SK-N-SH (cell line): ENCODE data around the gene WASF2. TPM values are rescaled to one million over a fixed set of nuclear protein-coding genes. Genes with fewer than 3 reads are reported as not detected.

Experiments used
- CTCF ChIA-PET: fragments of 300-600, 350-600 bp; formaldehyde crosslinking; extraction: SDS; loops from one replicate; lab custom pipeline; 2021; lab: Yijun Ruan, JAX
- POLR2A ChIA-PET: fragments of 350-600 bp; sonication (Branson Sonifier 250); formaldehyde crosslinking; extraction: SDS; loops from one replicate; lab custom pipeline; 2020; ENCODE audit warnings: antibody characterized with exemption, inconsistent platforms; lab: Yijun Ruan, JAX
- DNase-seq: peaks from one replicate; pipeline ENCODE4 v3.0.0; 2012
- H2AFZ ChIP-seq: fragments of 200-600 bp; sonication (generic); 2 replicates; pipeline ENCODE4 v1.8.1; 2016; ENCODE audit warnings: antibody characterized with exemption, mild to moderate bottlenecking, low read depth
- H3F3A ChIP-seq: fragments of 200-600 bp; sonication (generic); replicated peaks from 2 replicates; pipeline ENCODE3; 2016; ENCODE audit warnings: antibody characterized with exemption, mild to moderate bottlenecking; ENCODE audit not compliant: insufficient read depth
- H3K27ac ChIP-seq, 2 experiments: fragments of 200-500 bp in 1 of 2; fragments of 200-600 bp in 1 of 2; sonication (Bioruptor generic) in 1 of 2; sonication (generic), shearing (Covaris generic) in 1 of 2; 2 replicates each; pipeline versions ENCODE4 v1.5.1 to v1.6.1; 2014 to 2016; ENCODE audit warnings: low read depth in 2 of 2, inconsistent platforms in 1 of 2, low read length in 1 of 2, mild to moderate bottlenecking in 1 of 2, mixed read lengths in 1 of 2
- H3K27me3 ChIP-seq: fragments of 200-600 bp; sonication (generic), shearing (Covaris generic); 2 replicates; pipeline ENCODE4 v1.6.1; 2016; ENCODE audit warnings: mixed run types; ENCODE audit not compliant: insufficient read depth
- H3K36me3 ChIP-seq, 2 experiments: fragments of 200-500 bp in 1 of 2; fragments of 200-600 bp in 1 of 2; sonication (Bioruptor generic) in 1 of 2; sonication (generic) in 1 of 2; replicated peaks in 1 of 2; 2 replicates each; pipeline versions ENCODE3 to v1.5.1; 2014 to 2016; ENCODE audit warnings: low read length in 1 of 2, mild to moderate bottlenecking in 1 of 2; ENCODE audit not compliant: insufficient read depth in 2 of 2, control insufficient read depth in 1 of 2
- H3K4me1 ChIP-seq, 2 experiments: fragments of 200-500 bp in 1 of 2; fragments of 200-600 bp in 1 of 2; sonication (Bioruptor generic) in 1 of 2; sonication (generic), shearing (Covaris generic) in 1 of 2; 2 replicates each; pipeline versions ENCODE4 v1.5.1 to v1.6.1; 2014 to 2016; ENCODE audit warnings: low read depth in 1 of 2, low read length in 1 of 2, mixed run types in 1 of 2; ENCODE audit not compliant: insufficient read depth in 2 of 2, control insufficient read depth in 1 of 2
- H3K4me2 ChIP-seq: fragments of 200-600 bp; sonication (generic), shearing (Covaris generic); 2 replicates; pipeline ENCODE4 v1.6.1; 2017; ENCODE audit warnings: mixed run types
- H3K4me3 ChIP-seq, 2 experiments: fragments of 200-500 bp in 1 of 2; fragments of 200-600 bp in 1 of 2; sonication (Bioruptor generic) in 1 of 2; sonication (generic), shearing (Covaris generic) in 1 of 2; 2 replicates each; pipeline versions ENCODE4 v1.5.1 to v1.8.1; 2014 to 2016; ENCODE audit warnings: low read depth in 2 of 2, inconsistent platforms in 1 of 2, low read length in 1 of 2, mild to moderate bottlenecking in 1 of 2, mixed read lengths in 1 of 2, moderate library complexity in 1 of 2
- H3K79me2 ChIP-seq: fragments of 200-600 bp; sonication (generic); 2 replicates; pipeline ENCODE4 v1.8.1; 2017; ENCODE audit warnings: mild to moderate bottlenecking; ENCODE audit not compliant: insufficient read depth
- H3K9ac ChIP-seq: fragments of 200-600 bp; sonication (generic); 2 replicates; pipeline ENCODE4 v1.6.1; 2017; ENCODE audit warnings: mixed run types
- H3K9me2 ChIP-seq: fragments of 200-600 bp; sonication (generic); 2 replicates; pipeline ENCODE4 v1.6.1; 2017; ENCODE audit warnings: mixed run types
- H3K9me3 ChIP-seq: fragments of 200-600 bp; sonication (generic); 2 replicates; pipeline ENCODE4 v1.6.1; 2017; ENCODE audit warnings: mixed run types, mild to moderate bottlenecking, moderate library complexity
- H4K20me1 ChIP-seq: fragments of 200-600 bp; sonication (generic); 2 replicates; pipeline ENCODE4 v1.6.1; 2017; ENCODE audit warnings: mild to moderate bottlenecking, mixed run types; ENCODE audit not compliant: insufficient read depth
- CHD2 ChIP-seq: fragments of 150-350 bp; IDR thresholded peaks from 2 replicates; pipeline ENCODE4 v1.6.1; 2018; ENCODE audit warnings: low read length; ENCODE audit not compliant: partially characterized antibody
- ELF1 ChIP-seq: IDR thresholded peaks from 2 replicates; pipeline ENCODE4 v1.4.0; 2012
- EZH2phosphoT487 ChIP-seq: fragments of 200-600 bp; sonication (generic); IDR thresholded peaks from 2 replicates; pipeline ENCODE4 v1.6.1; 2017; ENCODE audit warnings: low read depth, mixed run types, mild to moderate bottlenecking, antibody characterized with exemption, moderate library complexity, borderline replicate concordance
- FOXJ3 ChIP-seq: sonication (generic); formaldehyde crosslinking; IDR thresholded peaks from 2 replicates; pipeline ENCODE4 v1.5.1; 2020; ENCODE audit warnings: mild to moderate bottlenecking, missing genetic modification reagents
- FOXM1 ChIP-seq: IDR thresholded peaks from 2 replicates; pipeline ENCODE4 v1.4.0; 2012; ENCODE audit warnings: low read depth, mild to moderate bottlenecking
- GATA2 ChIP-seq: sonication (generic); formaldehyde crosslinking; IDR thresholded peaks from 2 replicates; pipeline ENCODE4 v1.5.0; 2020; ENCODE audit warnings: mild to moderate bottlenecking, missing genetic modification reagents
- IRF3 ChIP-seq: fragments of 150-350 bp; IDR thresholded peaks from 2 replicates; pipeline ENCODE4 v1.6.1; 2016; ENCODE audit warnings: mild to moderate bottlenecking, low read depth, low read length
- JUND ChIP-seq: IDR thresholded peaks from 2 replicates; pipeline ENCODE4 v1.4.0; 2012
- NFIC ChIP-seq: IDR thresholded peaks from 2 replicates; pipeline ENCODE4 v1.4.0; 2012; ENCODE audit warnings: borderline replicate concordance
- NRF1 ChIP-seq: IDR thresholded peaks from 2 replicates; pipeline ENCODE4 v1.6.1; 2012; ENCODE audit warnings: low read depth, mild to moderate bottlenecking, low read length
- PBX3 ChIP-seq: IDR thresholded peaks from 2 replicates; pipeline ENCODE4; 2012
- POLR2AphosphoS5 ChIP-seq: IDR thresholded peaks from 2 replicates; pipeline ENCODE4 v1.6.1; 2012; ENCODE audit warnings: low read depth, low read length
- RAD21 ChIP-seq: IDR thresholded peaks from 2 replicates; pipeline ENCODE4 v1.6.1; 2012; ENCODE audit warnings: mild to moderate bottlenecking, low read length
- RCOR1 ChIP-seq: fragments of 150-350 bp; IDR thresholded peaks from 2 replicates; pipeline ENCODE4 v1.6.1; 2017; ENCODE audit warnings: antibody characterized with exemption, low read length
- RFX5 ChIP-seq: IDR thresholded peaks from 2 replicates; pipeline ENCODE4 v1.6.1; 2012; ENCODE audit warnings: mild to moderate bottlenecking, improper control_type of control experiment, low read length
- TAF1 ChIP-seq: IDR thresholded peaks from 2 replicates; pipeline ENCODE4 v1.6.1; 2012; ENCODE audit warnings: low read depth, mild to moderate bottlenecking, low read length, moderate library complexity, borderline replicate concordance
- TCF12 ChIP-seq: IDR thresholded peaks from 2 replicates; pipeline ENCODE4 v1.4.0; 2012
- TEAD4 ChIP-seq: IDR thresholded peaks from 2 replicates; pipeline ENCODE4 v1.4.0; 2012; ENCODE audit warnings: mild to moderate bottlenecking, borderline replicate concordance; ENCODE audit not compliant: insufficient read depth
- USF2 ChIP-seq: fragments of 150-350 bp; IDR thresholded peaks from 2 replicates; pipeline ENCODE4 v1.6.1; 2017; ENCODE audit warnings: antibody characterized with exemption, low read length, low read depth, borderline replicate concordance
- YY1 ChIP-seq: IDR thresholded peaks from 2 replicates; pipeline ENCODE4 v1.4.0; 2012; ENCODE audit warnings: low read depth, mild to moderate bottlenecking
- ZBTB33 ChIP-seq: IDR thresholded peaks from 2 replicates; pipeline ENCODE4 v1.4.0; 2012; ENCODE audit warnings: low read depth, borderline replicate concordance
- WGBS: methylation state at CpG from one replicate; pipeline ENCODE4 v1.1.6; 2017; ENCODE audit warnings: low lambda C conversion rate; 5-methylcytosine and 5-hydroxymethylcytosine counted together
- polyA plus RNA-seq, 3 experiments: library from polyadenylated mRNA; depleted of rRNA; stranded (reverse); fragments of >200 nt; gene quantifications; 2 replicates each; pipeline ENCODE4 v1.2.3, GENCODE V29; 2012
- TF ChIP-seq, protein P1 (sequence below): fragments of 200-600 bp; sonication (generic); IDR thresholded peaks from 2 replicates; pipeline ENCODE4 v1.6.1; 2017; ENCODE audit warnings: antibody characterized with exemption, mild to moderate bottlenecking, moderate library complexity

Gene WASF2
- polyA plus RNA-seq, 1 of the 3 experiments (the other 2 are of a cell fraction) = 27.1 TPM

DNA sequence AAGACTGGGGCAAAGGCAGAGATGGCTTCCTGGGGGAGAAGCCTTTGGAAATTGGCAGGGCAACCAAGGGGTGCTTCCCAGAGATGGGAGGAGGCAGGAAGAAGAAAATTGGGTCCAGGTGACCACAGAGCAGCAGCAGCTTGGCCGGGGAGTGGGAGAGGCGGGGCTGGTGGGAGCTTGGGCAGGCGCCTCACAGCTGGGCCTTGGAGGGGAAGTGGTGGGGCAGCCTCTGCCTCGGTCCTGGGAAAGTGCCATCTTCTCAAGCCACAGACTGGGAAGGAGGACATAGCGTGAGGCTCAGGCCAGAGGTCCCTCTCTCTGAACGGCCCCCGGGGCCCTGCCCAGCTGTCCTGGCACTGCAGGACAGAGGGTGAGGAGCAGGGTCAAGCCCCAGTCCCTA is 24.0 kb upstream of the WASF2 start (continued):
- TF ChIP-seq, protein P1, sequence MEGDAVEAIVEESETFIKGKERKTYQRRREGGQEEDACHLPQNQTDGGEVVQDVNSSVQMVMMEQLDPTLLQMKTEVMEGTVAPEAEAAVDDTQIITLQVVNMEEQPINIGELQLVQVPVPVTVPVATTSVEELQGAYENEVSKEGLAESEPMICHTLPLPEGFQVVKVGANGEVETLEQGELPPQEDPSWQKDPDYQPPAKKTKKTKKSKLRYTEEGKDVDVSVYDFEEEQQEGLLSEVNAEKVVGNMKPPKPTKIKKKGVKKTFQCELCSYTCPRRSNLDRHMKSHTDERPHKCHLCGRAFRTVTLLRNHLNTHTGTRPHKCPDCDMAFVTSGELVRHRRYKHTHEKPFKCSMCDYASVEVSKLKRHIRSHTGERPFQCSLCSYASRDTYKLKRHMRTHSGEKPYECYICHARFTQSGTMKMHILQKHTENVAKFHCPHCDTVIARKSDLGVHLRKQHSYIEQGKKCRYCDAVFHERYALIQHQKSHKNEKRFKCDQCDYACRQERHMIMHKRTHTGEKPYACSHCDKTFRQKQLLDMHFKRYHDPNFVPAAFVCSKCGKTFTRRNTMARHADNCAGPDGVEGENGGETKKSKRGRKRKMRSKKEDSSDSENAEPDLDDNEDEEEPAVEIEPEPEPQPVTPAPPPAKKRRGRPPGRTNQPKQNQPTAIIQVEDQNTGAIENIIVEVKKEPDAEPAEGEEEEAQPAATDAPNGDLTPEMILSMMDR = no peak
- TF ChIP-seq NFIC (no peak), POLR2AphosphoS5 (no peak), ELF1 (no peak), EZH2phosphoT487 (no peak), USF2 (no peak), TAF1 (no peak), RFX5 (no peak)

DNA sequence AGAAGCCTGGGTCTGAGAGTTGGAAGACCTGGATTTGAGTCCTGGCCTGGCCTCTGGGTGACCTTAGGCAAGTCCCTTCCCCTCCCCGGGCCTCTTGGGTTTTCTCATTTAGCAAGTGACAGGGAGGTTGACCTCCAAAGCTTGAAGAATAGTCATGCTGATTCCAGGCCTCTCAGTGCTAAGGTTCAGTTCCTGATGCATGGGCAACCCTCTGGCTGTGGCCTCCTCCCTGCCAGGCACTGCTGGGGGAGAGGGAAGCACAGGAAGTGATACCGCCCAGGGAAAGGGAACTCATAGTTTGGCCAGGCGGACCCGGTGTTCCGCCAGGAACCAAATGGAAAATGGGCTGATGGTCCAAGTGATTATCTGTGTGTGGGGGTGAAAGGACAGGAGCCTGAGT is 23.6 kb upstream of the WASF2 start:
- ChIA-PET CTCF (interaction anchor here (1.2 kb wide), 1 partner anchor 150 kb away, joined by 4 read pairs; no protein-coding TSS in a partner anchor), POLR2A (no interaction called here)
- Histone ChIP-seq H2AFZ (no peak overlapping the region), H3K9ac (no peak overlapping the region), H3K4me3 (no peak overlapping the region), H3K27ac (no peak overlapping the region), H3K9me3 (no peaks in the 10 kb centered on the region), H3K27me3 (no peaks in the 10 kb centered on the region), H3K4me1 (peaks cover 0 to 15% of the 10 kb centered on the region in 2 experiments; a peak in 1 of 4 replicates), H3F3A (no peaks in the 10 kb centered on the region), H4K20me1 (no peaks in the 10 kb centered on the region), H3K4me2 (no peak overlapping the region), H3K36me3 (no peaks in the 10 kb centered on the region), H3K79me2 (no peaks in the 10 kb centered on the region), H3K9me2 (no peaks in the 10 kb centered on the region)
- WGBS = 97% methylated on average over 5 of the region's 5 CpGs
- no peak for TF ChIP-seq GATA2 (CRISPR knock-in tag)
- no peak for TF ChIP-seq EZH2phosphoT487
- no peak for TF ChIP-seq ZBTB33
- TF ChIP-seq TEAD4 = no peak
- TF ChIP-seq PBX3 = no peak
- TF ChIP-seq NFIC = no peak
- no peak for TF ChIP-seq TCF12
- TF ChIP-seq FOXM1 = no peak
- TF ChIP-seq CHD2 = no peak
- TF ChIP-seq JUND = no peak
- no peak for TF ChIP-seq TAF1
- no peak for TF ChIP-seq RAD21
- no peak for TF ChIP-seq NRF1
- no peak for TF ChIP-seq USF2
- no peak for TF ChIP-seq FOXJ3 (CRISPR knock-in tag)
- no peak for TF ChIP-seq POLR2AphosphoS5
- TF ChIP-seq RCOR1 = no peak
- no peak for TF ChIP-seq YY1
- TF ChIP-seq IRF3 = no peak
- DNase-seq = no peak
